Measurements from ENCODE around the gene PTPRN2. TPM values are rescaled to one million over a fixed set of nuclear protein-coding genes. Genes with fewer than 3 reads are reported as not detected.

The PTPRN2 gene
- total and polyA plus RNA-seq, 2 of the 13 experiments (the other 11 are each of a cell fraction or from before 2014, with no cell fraction given) = 2.5 to 24.2 TPM

DNA sequence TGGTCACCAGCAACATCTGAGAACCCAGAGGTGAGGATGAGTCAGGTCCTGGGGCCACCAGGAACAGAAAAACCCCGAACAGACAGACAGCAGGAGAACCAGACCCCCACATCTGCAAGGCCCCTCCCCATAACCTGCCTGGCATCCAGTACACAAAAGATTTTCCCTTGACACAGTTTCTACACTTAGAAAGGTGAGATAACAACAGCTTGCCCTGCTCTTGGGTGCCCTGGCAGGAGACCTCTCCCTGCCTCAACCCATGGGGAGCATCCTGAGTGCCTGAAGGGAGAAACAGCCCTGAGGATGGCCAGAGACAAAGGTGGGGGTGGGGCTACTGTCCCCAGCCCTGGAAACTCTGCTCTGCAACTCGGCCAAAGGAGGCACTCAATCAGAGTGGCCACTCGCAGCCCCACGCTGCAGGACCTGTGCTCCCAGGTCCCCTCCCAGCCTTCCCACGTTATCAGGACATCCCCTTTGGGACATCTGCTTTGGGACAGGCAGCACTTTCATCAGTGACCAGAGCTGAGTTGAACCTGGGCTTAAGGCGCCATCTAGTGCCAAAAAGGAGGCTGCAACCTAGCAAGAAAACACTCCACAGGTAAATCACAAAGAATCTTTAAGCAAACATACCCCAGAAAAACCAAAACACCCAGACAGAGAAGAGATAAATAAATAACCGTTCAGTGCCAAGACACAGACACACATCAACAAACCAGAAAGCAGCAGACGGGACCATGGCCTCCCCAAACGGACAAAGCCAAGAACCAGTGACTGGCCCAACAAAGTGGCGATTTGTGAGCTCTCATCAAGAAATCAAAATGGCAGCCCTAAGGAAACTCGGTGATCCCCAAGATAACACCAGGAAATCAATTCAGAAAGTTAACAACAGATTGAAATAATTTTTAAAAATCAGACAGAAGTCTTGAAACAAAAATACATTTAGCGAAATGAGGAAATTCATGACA is 233.7 kb downstream of the PTPRN2 start (continued):
- TF ChIP-seq ZNF281 (CRISPR knock-in tag; IDR thresholded peaks at IDR 0.05; ENCODE audit: borderline replicate concordance) (no peak), CTCF (CRISPR knock-in tag; IDR thresholded peaks at IDR 0.05) (peak; percentile 81), ZNF205 (CRISPR knock-in tag; IDR thresholded peaks at IDR 0.05) (no peak), MIER2 (CRISPR knock-in tag; IDR thresholded peaks at IDR 0.05) (no peak)
- TF ChIP-seq, protein P1, sequence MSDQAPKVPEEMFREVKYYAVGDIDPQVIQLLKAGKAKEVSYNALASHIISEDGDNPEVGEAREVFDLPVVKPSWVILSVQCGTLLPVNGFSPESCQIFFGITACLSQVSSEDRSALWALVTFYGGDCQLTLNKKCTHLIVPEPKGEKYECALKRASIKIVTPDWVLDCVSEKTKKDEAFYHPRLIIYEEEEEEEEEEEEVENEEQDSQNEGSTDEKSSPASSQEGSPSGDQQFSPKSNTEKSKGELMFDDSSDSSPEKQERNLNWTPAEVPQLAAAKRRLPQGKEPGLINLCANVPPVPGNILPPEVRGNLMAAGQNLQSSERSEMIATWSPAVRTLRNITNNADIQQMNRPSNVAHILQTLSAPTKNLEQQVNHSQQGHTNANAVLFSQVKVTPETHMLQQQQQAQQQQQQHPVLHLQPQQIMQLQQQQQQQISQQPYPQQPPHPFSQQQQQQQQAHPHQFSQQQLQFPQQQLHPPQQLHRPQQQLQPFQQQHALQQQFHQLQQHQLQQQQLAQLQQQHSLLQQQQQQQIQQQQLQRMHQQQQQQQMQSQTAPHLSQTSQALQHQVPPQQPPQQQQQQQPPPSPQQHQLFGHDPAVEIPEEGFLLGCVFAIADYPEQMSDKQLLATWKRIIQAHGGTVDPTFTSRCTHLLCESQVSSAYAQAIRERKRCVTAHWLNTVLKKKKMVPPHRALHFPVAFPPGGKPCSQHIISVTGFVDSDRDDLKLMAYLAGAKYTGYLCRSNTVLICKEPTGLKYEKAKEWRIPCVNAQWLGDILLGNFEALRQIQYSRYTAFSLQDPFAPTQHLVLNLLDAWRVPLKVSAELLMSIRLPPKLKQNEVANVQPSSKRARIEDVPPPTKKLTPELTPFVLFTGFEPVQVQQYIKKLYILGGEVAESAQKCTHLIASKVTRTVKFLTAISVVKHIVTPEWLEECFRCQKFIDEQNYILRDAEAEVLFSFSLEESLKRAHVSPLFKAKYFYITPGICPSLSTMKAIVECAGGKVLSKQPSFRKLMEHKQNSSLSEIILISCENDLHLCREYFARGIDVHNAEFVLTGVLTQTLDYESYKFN (CRISPR knock-in tag; conservative IDR thresholded peaks at IDR 0.05) = no peak
- TF ChIP-seq, protein P2, sequence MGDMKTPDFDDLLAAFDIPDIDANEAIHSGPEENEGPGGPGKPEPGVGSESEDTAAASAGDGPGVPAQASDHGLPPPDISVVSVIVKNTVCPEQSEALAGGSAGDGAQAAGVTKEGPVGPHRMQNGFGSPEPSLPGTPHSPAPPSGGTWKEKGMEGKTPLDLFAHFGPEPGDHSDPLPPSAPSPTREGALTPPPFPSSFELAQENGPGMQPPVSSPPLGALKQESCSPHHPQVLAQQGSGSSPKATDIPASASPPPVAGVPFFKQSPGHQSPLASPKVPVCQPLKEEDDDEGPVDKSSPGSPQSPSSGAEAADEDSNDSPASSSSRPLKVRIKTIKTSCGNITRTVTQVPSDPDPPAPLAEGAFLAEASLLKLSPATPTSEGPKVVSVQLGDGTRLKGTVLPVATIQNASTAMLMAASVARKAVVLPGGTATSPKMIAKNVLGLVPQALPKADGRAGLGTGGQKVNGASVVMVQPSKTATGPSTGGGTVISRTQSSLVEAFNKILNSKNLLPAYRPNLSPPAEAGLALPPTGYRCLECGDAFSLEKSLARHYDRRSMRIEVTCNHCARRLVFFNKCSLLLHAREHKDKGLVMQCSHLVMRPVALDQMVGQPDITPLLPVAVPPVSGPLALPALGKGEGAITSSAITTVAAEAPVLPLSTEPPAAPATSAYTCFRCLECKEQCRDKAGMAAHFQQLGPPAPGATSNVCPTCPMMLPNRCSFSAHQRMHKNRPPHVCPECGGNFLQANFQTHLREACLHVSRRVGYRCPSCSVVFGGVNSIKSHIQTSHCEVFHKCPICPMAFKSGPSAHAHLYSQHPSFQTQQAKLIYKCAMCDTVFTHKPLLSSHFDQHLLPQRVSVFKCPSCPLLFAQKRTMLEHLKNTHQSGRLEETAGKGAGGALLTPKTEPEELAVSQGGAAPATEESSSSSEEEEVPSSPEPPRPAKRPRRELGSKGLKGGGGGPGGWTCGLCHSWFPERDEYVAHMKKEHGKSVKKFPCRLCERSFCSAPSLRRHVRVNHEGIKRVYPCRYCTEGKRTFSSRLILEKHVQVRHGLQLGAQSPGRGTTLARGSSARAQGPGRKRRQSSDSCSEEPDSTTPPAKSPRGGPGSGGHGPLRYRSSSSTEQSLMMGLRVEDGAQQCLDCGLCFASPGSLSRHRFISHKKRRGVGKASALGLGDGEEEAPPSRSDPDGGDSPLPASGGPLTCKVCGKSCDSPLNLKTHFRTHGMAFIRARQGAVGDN (CRISPR knock-in tag; IDR thresholded peaks at IDR 0.05) = peak; percentile 23; the same call in 1 of the 2 replicates
